IMR-90 (cell line): ENCODE measurements around the gene ELANE. TPM values are rescaled to one million over a fixed set of nuclear protein-coding genes. Genes with fewer than 3 reads are reported as not detected.

Source experiments
- ATAC-seq: fragments of 200-7000 bp; cut with Tn5 transposase; 2 replicates; pipeline ENCODE4 v1.9.1; 2020; ENCODE audit warnings: low read depth, mild to moderate bottlenecking, moderate library complexity
- BruUV-seq: library from RNA; stranded (reverse); fragments of 400-500 nt; replicated peaks from 2 replicates; lab custom pipeline; 2021; lab: Mats Ljungman, UMichigan
- CTCF ChIA-PET: fragments of 300-600 bp; formaldehyde crosslinking; extraction: SDS; loops from one replicate; lab custom pipeline; 2021; ENCODE audit warnings: antibody characterized with exemption; lab: Yijun Ruan, JAX
- POLR2A ChIA-PET: fragments of 300-600 bp; sonication (Branson Sonifier 250); formaldehyde crosslinking; loops from one replicate; lab custom pipeline; 2022; ENCODE audit warnings: antibody characterized with exemption; ENCODE audit not compliant: unreplicated experiment; lab: Charles Lee
- DNase-seq: peaks from one replicate; pipeline ENCODE4 v3.0.0; 2013
- H2AFZ ChIP-seq: replicated peaks from 2 replicates; pipeline ENCODE3; 2013; ENCODE audit warnings: low read length, mild to moderate bottlenecking; ENCODE audit not compliant: poor library complexity
- H2AK5ac ChIP-seq: 2 replicates; pipeline ENCODE4 v1.6.1; 2013; ENCODE audit warnings: low read depth, low read length, inconsistent platforms
- H2AK9ac ChIP-seq: replicated peaks from 2 replicates; pipeline ENCODE3; 2013; ENCODE audit warnings: mild to moderate bottlenecking, low read depth, low read length, moderate library complexity; ENCODE audit not compliant: poor library complexity
- H2BK120ac ChIP-seq: 2 replicates; pipeline ENCODE4 v1.6.1; 2013; ENCODE audit warnings: low read depth, low read length, inconsistent platforms
- H2BK15ac ChIP-seq: 3 replicates; pipeline ENCODE4 v1.6.1; 2013; ENCODE audit warnings: low read depth, low read length, inconsistent platforms
- H2BK20ac ChIP-seq: 2 replicates; pipeline ENCODE4 v1.6.1; 2013; ENCODE audit warnings: low read depth, mild to moderate bottlenecking, inconsistent platforms, low read length, moderate library complexity
- H2BK5ac ChIP-seq: 2 replicates; pipeline ENCODE4 v1.6.1; 2013; ENCODE audit warnings: mild to moderate bottlenecking, low read depth, low read length, inconsistent platforms; ENCODE audit not compliant: poor library complexity, severe bottlenecking
- H3K14ac ChIP-seq: replicated peaks from 2 replicates; pipeline ENCODE4 v1.6.1; 2013; ENCODE audit warnings: low read depth, low read length, inconsistent platforms
- H3K18ac ChIP-seq: 2 replicates; pipeline ENCODE4 v1.6.1; 2013; ENCODE audit warnings: low read depth, low read length, control low read depth
- H3K23ac ChIP-seq: 2 replicates; pipeline ENCODE4 v1.6.1; 2013; ENCODE audit warnings: low read depth, low read length, inconsistent platforms
- H3K27ac ChIP-seq: 2 replicates; pipeline ENCODE4 v1.5.1; 2013; ENCODE audit warnings: mild to moderate bottlenecking, control low read depth, low read length; ENCODE audit not compliant: insufficient read depth
- H3K27me3 ChIP-seq: 2 replicates; pipeline ENCODE4 v1.6.1; 2013; ENCODE audit warnings: low read length; ENCODE audit not compliant: control insufficient read depth, insufficient read depth
- H3K36me3 ChIP-seq: 2 replicates; pipeline ENCODE4 v1.6.1; 2013; ENCODE audit warnings: low read length, mixed read lengths; ENCODE audit not compliant: control insufficient read depth, insufficient read depth
- H3K4ac ChIP-seq: 2 replicates; pipeline ENCODE4 v1.6.1; 2013; ENCODE audit warnings: low read depth, low read length, inconsistent platforms
- H3K4me1 ChIP-seq: 2 replicates; pipeline ENCODE4 v1.6.1; 2013; ENCODE audit warnings: low read length, mixed read lengths; ENCODE audit not compliant: control insufficient read depth, insufficient read depth
- H3K4me2 ChIP-seq: 2 replicates; pipeline ENCODE4 v1.6.1; 2013; ENCODE audit warnings: low read depth, mild to moderate bottlenecking, control low read depth, low read length, moderate library complexity
- H3K4me3 ChIP-seq: 2 replicates; pipeline ENCODE4 v1.5.1; 2013; ENCODE audit warnings: low read depth, mild to moderate bottlenecking, control low read depth, low read length, moderate library complexity; ENCODE audit not compliant: insufficient read depth
- H3K56ac ChIP-seq: 2 replicates; pipeline ENCODE4 v1.6.1; 2013; ENCODE audit warnings: low read length, inconsistent platforms; ENCODE audit not compliant: insufficient read depth; ENCODE audit errors: extremely low read depth
- H3K79me1 ChIP-seq, 2 experiments: 2 replicates each; pipeline ENCODE4 v1.6.1; 2013; ENCODE audit warnings: low read length in 2 of 2, inconsistent platforms in 1 of 2, low read depth in 1 of 2
- H3K9ac ChIP-seq: 2 replicates; pipeline ENCODE4 v1.6.1; 2013; ENCODE audit warnings: low read depth, low read length, control low read depth
- H3K9me1 ChIP-seq: 2 replicates; pipeline ENCODE4 v1.6.1; 2013; ENCODE audit warnings: low read length, inconsistent platforms; ENCODE audit not compliant: insufficient read depth
- H3K9me3 ChIP-seq: 2 replicates; pipeline ENCODE4 v1.6.1; 2013; ENCODE audit warnings: low read length; ENCODE audit not compliant: control insufficient read depth, insufficient read depth
- H4K20me1 ChIP-seq: 2 replicates; pipeline ENCODE4 v1.6.1; 2013; ENCODE audit warnings: low read length, inconsistent platforms; ENCODE audit not compliant: insufficient read depth
- H4K5ac ChIP-seq: 2 replicates; pipeline ENCODE4 v1.6.1; 2013; ENCODE audit warnings: mild to moderate bottlenecking, low read depth, low read length, control low read depth
- H4K8ac ChIP-seq, 2 experiments: 2 replicates each; pipeline ENCODE4 v1.6.1; 2013; ENCODE audit warnings: low read depth in 2 of 2, low read length in 2 of 2, control low read depth in 1 of 2, inconsistent platforms in 1 of 2
- H4K91ac ChIP-seq: 2 replicates; pipeline ENCODE4 v1.6.1; 2013; ENCODE audit warnings: low read depth, low read length, inconsistent platforms; ENCODE audit not compliant: insufficient read depth
- FOS ChIP-seq: fragments of 150-350 bp; IDR thresholded peaks from 2 replicates; pipeline ENCODE4 v1.6.1; 2016; ENCODE audit warnings: low read depth, low read length
- USF2 ChIP-seq: fragments of 150-350 bp; IDR thresholded peaks from 2 replicates; pipeline ENCODE4 v1.6.1; 2017; ENCODE audit warnings: mild to moderate bottlenecking, antibody characterized with exemption, low read length, low read depth
- WGBS, 2 experiments: methylation state at CpG; one replicate each; pipeline versions ENCODE4 v1.1.5 to v1.1.7; 2013; ENCODE audit warnings: missing lambda C conversion rate in 2 of 2; ENCODE audit not compliant: insufficient read length in 1 of 2; ENCODE audit errors: extremely low coverage in 2 of 2; 5-methylcytosine and 5-hydroxymethylcytosine counted together
- dilution Hi-C: fragments of 300-500 bp; cut with HindIII; formaldehyde crosslinking; loops from one replicate; pipeline ENCODE4 v1.14.3; 2018; ENCODE audit warnings: low sequenced_read_pairs; ENCODE audit not compliant: unreplicated experiment
- in situ Hi-C: fragments of 300-500 bp; cut with MboI; formaldehyde crosslinking; loops from 3 replicates; pipeline ENCODE4 v1.14.3; 2019; ENCODE audit warnings: low sequenced_read_pairs, inconsistent platforms, mixed read lengths
- intact Hi-C: fragments of 100-400 bp; cut with micrococcal nuclease; formaldehyde crosslinking; loops from 2 replicates; pipeline ENCODE4 v1.10.0; 2022
- polyA plus RNA-seq, 3 experiments: library from polyadenylated mRNA; depleted of rRNA; stranded (reverse); fragments of >200 nt; gene quantifications; 2 replicates each; pipeline ENCODE4 v1.2.3, GENCODE V29; 2012; ENCODE audit warnings: low replicate concordance in 1 of 3
- total RNA-seq: library from RNA; depleted of rRNA; stranded (reverse); fragments of >200 nt; gene quantifications from 2 replicates; pipeline ENCODE4 v1.2.3, GENCODE V29; 2012

Gene ELANE
- total and polyA plus RNA-seq, 2 of the 4 experiments (the other 2 are of a cell fraction): 0.27 TPM; not detected in 1

- no peak overlapping the region for H3K56ac ChIP-seq
- no peak overlapping the region for H3K23ac ChIP-seq
- no peak overlapping the region for H2BK15ac ChIP-seq
- no peak overlapping the region for H2AK5ac ChIP-seq
- no peak overlapping the region for H3K4me3 ChIP-seq
- no peak for ATAC-seq
- peaks cover 6% of the 10 kb centered on the region for H3K9me1 ChIP-seq
- H2AFZ ChIP-seq: no peak overlapping the region
- dilution Hi-C loops: no loop called here
- H2BK5ac ChIP-seq: no peak overlapping the region
- WGBS, 2 experiments: 91% methylated on average over 20 of the region's 26 CpGs; no CpG with 5 or more reads in 1 of the 2 experiments
- no peak overlapping the region for H3K4me2 ChIP-seq
- intact Hi-C loops: no loop called here
- no peak overlapping the region for H2AK9ac ChIP-seq
- H3K27me3 ChIP-seq: no peaks in the 10 kb centered on the region
- peaks cover 0 to 20% of the 10 kb centered on the region in 2 experiments; a peak in 3 of 4 replicates for H3K79me1 ChIP-seq
- no peak overlapping the region for H2BK120ac ChIP-seq
- H4K91ac ChIP-seq: no peak overlapping the region
- no peak for DNase-seq
- H4K20me1 ChIP-seq: peaks cover 28% of the 10 kb centered on the region
- H3K4me1 ChIP-seq: no peaks in the 10 kb centered on the region
- no TSS peak for BruUV-seq
- no peak overlapping the region for H3K14ac ChIP-seq
- POLR2A ChIA-PET: interaction anchor here (0.7 kb wide), 1 partner anchor 57 kb away, joined by 8 read pairs; the partner anchor contains the start of gene PRTN3
- H2BK20ac ChIP-seq: no peak overlapping the region
- no peak overlapping the region for H4K5ac ChIP-seq
- H3K18ac ChIP-seq: no peak overlapping the region
- H3K4ac ChIP-seq: no peak overlapping the region
- H3K36me3 ChIP-seq: peaks cover 25% of the 10 kb centered on the region; the same call in 1 of the 2 replicates
- in situ Hi-C loops: no loop called here
- no peak for TF ChIP-seq USF2
- TF ChIP-seq FOS: no peak
- H3K27ac ChIP-seq: no peak overlapping the region
- no peak overlapping the region for H4K8ac ChIP-seq
- no peaks in the 10 kb centered on the region for H3K9me3 ChIP-seq
- H3K9ac ChIP-seq: no peak overlapping the region
- CTCF ChIA-PET: no interaction called here
These were observed 45.4 kb downstream of the ELANE start for GRCh38 chr19:897442-898039.
